Tibial nerve (tissue), 3 donors: ENCODE measurements around the gene KLRF1.

ENCODE experiments used
- EP300 ChIP-seq, 2 donors: sonication (generic); formaldehyde crosslinking; IDR thresholded peaks; one replicate each; pipeline ENCODE4 v1.6.1; 2017; ENCODE audit warnings: antibody characterized with exemption in 2 of 2, mild to moderate bottlenecking in 1 of 2
- POLR2A ChIP-seq, 2 donors: fragments of 450-650 bp; IDR thresholded peaks; one replicate each; pipeline ENCODE4 v1.6.1; 2017; ENCODE audit warnings: antibody characterized with exemption in 2 of 2, mild to moderate bottlenecking in 2 of 2, moderate library complexity in 2 of 2

DNA sequence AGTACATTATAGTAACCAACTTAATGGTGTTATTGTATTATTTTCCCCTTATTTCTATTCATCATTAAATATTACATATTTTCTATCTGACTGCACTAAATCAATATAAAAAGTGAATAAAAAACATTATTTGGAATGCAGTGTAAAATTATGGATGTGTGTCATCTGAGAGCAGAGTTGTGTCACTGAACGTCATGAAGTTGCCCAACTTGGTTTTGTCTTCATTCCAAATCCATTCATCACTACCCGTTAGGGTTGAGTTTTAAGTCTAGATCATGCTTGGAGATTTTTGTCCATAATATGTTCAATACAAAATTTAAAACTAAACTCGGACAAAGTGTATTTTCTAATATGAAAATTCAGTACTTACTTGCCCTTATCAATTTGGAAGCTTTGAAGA, 16.1 kb downstream of the KLRF1 start:
- no peak for TF ChIP-seq EP300 (IDR thresholded peaks at IDR 0.05)
- no peak for TF ChIP-seq POLR2A (IDR thresholded peaks at IDR 0.05)
